ENCODE measurements around the gene HTR6.
A peak's percentile ranks its signal among the peaks of the same experiment; 100 is the strongest.
"Not testable (repeated sequence)": the region's sequence is repeated elsewhere in the genome, so short reads cannot be mapped to it uniquely, and the experiment has no call there.

Gene HTR6

DNA sequence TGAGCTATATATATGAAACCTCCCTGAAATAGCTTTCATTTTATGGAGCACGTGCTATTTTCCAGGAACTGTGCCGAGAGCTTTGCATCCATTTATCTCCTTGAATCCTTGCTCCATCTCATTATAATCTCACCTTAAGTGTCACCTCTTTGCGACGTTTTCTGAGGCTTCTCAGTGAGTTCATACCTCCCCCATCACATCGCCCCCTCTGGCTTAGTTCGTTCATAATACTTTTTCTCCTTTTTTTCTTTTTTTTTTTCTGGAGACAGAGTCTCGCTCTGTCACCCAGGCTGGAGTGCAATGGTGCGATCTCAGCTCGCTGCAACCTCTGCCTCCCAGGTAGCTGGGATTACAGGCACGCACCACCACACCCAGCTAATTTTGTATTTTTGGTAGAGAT is 25.4 kb upstream of the HTR6 start:
- DNase-seq (ENCODE audit: low spot score) = not testable (repeated sequence)

GRCh38 chr1:19639999-19640362 is 24.7 kb upstream of the HTR6 start:
- no peak for DNase-seq (ENCODE audit: low spot score)

DNA sequence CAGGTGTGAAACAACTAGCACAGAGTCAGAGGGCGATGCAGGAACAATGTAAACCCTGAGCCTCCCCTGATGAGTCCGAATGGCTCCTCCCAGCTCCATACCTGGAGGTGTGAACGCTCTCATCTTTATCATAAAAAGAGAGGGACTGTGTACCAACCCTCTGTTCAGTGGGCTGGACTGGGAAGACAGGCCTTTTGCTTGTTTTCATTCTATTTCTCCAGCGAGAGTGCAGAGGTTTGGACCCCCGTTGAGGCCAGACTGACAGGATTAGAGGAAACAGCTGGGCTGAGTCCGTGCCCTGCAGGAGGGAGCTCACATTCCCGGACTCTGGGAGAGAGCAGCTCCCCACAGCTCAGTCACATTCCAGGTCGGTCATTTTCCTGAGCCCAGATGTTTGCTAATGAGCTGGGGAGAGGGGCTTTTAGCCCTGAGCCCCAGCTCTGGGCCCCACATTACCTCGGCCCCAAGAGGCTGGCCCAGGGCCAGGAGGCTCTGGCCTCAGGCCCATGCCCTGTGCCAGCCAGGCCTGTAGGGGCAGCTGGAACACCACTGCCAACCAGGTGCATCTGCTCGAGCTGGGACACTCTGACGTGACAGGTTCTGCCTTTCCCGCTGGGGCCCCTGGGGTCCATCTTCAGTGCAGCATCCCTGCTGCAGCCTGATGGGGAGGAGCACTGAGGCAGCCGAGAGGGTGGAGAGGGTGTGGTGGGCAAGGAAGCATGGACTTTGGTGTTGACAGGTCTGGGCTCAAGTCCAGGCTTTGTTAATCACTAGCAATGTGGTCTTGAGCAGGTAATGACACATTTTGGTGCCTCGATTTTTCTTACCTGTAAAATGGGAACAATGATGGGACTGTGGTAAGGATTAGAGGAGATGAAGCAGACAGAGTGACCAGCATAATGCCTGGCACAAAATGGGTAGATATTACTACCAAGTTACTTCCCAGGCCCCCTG is 24.0 kb upstream of the HTR6 start:
- DNase-seq (ENCODE audit: low spot score) = no peak

- DNase-seq (ENCODE audit: low spot score) = no peak
Observed at GRCh38 chr1:19643121-19643520, 21.6 kb upstream of the HTR6 start.

DNA sequence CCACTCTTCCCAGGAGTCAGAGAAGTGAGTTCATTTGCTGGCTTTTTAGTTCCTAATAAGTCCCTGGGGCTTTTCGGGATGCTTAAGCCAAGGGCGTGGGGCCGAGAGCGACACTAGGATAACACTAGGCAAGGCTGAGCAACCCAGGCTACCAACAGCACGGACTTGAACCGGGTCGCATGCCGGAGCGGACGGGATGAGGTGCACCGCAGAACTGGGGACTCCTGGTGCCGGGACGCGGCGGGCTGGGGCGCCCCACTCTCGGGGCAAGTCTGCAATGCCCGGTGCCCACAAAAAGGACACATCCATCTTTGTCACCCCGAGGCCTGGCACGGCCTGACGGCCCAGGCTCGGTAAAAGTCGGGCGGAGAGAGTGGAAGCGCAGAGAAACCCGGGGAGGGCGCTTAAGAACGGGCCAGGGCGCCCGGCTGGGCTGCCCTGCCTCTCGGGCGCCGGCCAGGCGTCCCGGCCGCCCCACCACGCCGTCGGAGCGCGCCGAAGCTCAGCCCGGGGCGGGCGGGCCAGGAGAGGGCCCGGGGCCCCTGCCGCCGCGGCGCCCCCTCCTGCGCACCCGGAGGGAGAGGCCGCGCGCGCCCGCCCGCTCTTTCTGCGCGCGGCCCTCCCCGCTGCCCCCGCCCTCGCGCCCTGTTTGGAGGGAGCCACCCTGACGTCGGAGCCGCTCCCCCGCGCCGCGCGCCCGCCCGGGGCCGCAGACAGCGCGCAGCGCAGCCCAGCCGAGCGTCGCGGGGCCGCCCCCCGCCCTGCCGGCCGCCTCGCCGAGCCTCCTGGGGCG is 20.9 kb upstream of the HTR6 start, which contains the start of gene NBL1:
Gene NBL1 (plus strand): TSS at position 710 of the 793 bp plus-strand sequence. CDS start 10,720 bp downstream, outside the sequence.
- DNase-seq (ENCODE audit: low spot score) = peak; percentile 80

DNA sequence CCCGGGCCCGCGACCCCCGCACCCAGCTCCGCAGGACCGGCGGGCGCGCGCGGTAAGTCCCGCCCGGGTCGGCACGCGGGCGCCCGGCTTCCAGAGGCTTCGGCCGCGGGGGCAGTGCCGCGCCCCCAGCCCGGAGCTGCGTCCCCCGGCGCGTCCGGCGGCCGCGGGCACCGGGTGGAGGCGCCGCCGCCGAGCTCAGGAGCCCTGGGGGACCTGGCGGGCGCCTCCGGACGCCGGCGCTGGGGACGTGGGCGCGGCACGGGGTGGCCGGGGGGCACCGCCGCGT is 20.3 kb upstream of the HTR6 start:
- no peak for DNase-seq (ENCODE audit: low spot score)

GRCh38 chr1:19644681-19645410 is 19.8 kb upstream of the HTR6 start:
- DNase-seq (ENCODE audit: low spot score) = no peak

DNA sequence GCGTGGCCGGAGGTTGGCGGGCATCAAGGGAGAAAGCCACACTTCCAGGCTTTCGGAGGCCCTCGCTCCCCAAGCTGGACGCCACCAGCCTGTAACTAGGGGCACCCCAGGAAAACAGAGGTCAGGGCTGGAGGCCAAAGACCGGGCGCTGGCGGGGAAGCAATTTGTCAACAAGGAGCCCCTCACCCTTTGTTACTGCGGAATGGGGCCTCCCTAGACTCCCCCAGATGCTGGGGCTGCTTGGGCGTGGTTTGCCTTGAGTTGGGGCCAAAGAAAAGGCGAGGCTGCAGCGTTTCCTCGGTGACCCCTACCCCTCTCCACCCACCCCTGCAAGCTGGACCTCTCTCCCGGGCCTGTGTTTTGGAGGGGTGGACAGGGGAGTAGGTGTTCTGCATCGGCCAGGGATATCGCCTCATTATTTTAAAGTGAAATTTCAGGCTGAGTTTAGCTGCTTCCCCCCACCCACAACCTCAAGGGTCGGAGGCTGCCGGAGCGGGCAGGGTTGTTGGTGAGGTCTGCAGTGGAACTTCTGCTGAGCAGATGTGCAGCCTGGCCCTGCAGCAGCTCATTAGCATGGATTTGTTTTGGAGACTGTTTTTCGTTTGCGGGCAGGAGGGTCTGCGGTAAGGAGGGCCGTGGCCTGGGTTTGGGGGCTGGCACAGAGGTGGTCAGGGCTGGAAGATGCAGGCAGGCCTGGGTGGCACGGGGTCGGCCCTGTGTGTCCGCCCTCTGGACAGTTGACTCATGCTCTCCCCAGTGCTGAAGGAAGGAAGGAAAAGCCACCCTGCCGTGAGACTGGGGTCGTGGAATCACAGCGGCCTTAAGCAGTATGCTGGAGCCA is 19.0 kb upstream of the HTR6 start:
- DNase-seq (ENCODE audit: low spot score) = no peak

- no peak for DNase-seq (ENCODE audit: low spot score)
Observed at GRCh38 chr1:19646377-19647319, 18.0 kb upstream of the HTR6 start.

DNA sequence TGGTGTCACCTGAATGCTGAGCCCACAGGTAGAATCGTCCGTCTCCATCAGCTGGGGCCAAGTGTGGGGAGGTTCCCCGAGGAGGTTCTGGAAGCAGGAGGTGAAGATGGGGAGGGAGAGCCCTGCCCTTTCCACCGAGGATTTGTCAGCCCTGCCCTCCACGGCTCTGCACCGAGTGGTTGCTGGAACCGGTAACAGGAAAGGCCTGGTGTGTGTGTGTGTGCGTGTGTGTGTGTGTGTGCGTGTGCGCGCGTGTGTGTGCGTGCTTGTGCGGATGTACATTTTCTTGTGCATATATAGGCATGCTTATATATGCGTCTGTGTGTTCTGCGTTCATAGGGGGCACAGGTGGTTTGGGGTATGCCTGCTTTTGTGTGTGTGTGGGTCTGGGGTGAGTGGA is 17.0 kb upstream of the HTR6 start:
- DNase-seq (ENCODE audit: low spot score) = no peak

- no peak for DNase-seq (ENCODE audit: low spot score)
Observed at GRCh38 chr1:19648239-19648638, 16.4 kb upstream of the HTR6 start.

DNA sequence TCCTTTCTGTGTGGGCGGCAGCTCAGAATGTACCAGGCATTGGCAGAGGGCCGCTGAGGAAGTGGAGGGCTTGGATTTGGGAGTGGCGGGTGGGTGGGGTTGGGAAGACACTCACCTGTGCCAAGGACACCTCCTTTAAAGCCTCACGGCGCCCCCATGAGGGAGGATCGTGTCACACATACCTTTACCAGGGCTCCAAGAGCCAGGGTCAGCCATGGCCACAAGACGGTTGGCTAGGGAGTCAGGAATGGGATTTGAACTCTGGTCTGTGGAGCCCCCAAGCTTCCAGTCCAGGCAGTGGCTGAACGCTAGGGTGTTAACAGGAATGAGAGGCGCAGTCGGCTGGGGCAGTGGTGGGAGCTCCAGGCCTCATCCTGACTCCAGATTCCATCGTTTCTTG is 16.0 kb upstream of the HTR6 start:
- no peak for DNase-seq (ENCODE audit: low spot score)

- no peak for DNase-seq (ENCODE audit: low spot score)
Observed at GRCh38 chr1:19650416-19651140, 14.1 kb upstream of the HTR6 start.

GRCh38 chr1:19651141-19651737 is 13.4 kb upstream of the HTR6 start:
- DNase-seq (ENCODE audit: low spot score) = no peak

GRCh38 chr1:19654386-19654785 is 10.3 kb upstream of the HTR6 start:
- DNase-seq (ENCODE audit: low spot score) = no peak

DNA sequence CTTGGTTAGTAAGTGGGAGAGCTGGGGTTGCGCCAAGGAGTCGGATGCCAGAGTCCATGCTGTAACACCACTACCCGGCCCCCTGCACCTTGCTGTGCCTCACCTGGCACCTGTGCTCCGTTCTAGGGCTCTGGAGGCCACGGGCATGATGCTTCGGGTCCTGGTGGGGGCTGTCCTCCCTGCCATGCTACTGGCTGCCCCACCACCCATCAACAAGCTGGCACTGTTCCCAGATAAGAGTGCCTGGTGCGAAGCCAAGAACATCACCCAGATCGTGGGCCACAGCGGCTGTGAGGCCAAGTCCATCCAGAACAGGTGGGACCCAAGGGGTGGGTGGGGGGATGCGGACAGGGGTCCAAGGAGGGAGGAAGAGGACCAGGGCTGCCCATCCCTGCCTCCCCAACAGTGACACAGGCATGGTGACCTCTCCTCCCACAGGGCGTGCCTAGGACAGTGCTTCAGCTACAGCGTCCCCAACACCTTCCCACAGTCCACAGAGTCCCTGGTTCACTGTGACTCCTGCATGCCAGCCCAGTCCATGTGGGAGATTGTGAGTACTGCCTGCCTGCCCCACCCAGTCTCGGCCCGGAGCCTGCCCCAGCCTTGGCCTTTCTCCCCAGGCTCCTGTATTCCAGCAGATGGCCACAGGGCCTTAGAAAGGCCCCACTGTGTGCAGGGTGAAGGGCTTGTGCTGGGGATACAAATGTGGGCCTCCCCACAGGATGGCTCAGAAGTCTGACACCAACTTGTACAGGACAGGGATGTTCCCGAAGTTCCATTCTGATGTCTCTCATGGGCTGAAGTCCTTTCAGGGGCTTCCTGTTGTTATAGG is 9.6 kb upstream of the HTR6 start:
- DNase-seq (ENCODE audit: low spot score) = no peak

- no peak for DNase-seq (ENCODE audit: low spot score)
Observed at GRCh38 chr1:19655718-19656080, 9.0 kb upstream of the HTR6 start.

- DNase-seq (ENCODE audit: low spot score) = no peak
Observed at GRCh38 chr1:19656134-19656779, 8.4 kb upstream of the HTR6 start.
